Stimulated activated CD4-positive, alpha-beta T cell treated with anti-CD3 and anti-CD28 coated beads, Interleukin-1b, Interleukin-23, amount 100 ng/mL, for 1 hour (primary cell): ENCODE results near the gene ELP2.

Experiments used
- DNase-seq, 2 donors: peaks; one replicate each; pipeline ENCODE4 v3.0.0-alpha.2; 2020; ENCODE audit warnings: low read depth in 2 of 2

ELP2 gene

GRCh38 chr18:36215577-36215976, 85.9 kb downstream of the ELP2 start:
- no peak for DNase-seq

GRCh38 chr18:36217348-36217747, 87.6 kb downstream of the ELP2 start:
- no peak for DNase-seq

GRCh38 chr18:36229188-36229587, 99.5 kb downstream of the ELP2 start:
- DNase-seq = no peak
